ENCODE results near the gene LRP1. TPM values are rescaled to one million over a fixed set of nuclear protein-coding genes. Genes with fewer than 3 reads are reported as not detected.

Gene LRP1
- total RNA-seq, 1 experiment from 2014 or later, result 0.56 TPM

- no peaks in the 10 kb centered on the region for H3K4me1 ChIP-seq (ENCODE audit: low read length)
- no peak for DNase-seq
- no peak overlapping the region for H3K4me2 ChIP-seq (ENCODE audit: low read depth, low read length, poor library complexity, severe bottlenecking)
- no peak overlapping the region for H3K27ac ChIP-seq (ENCODE audit: low read length)
- no peaks in the 10 kb centered on the region for H3K9me3 ChIP-seq (ENCODE audit: low read length)
- H3K9me2 ChIP-seq (replicated peaks; ENCODE audit: insufficient read depth, low read length), result no peaks in the 10 kb centered on the region
- no peak overlapping the region for H3K4me3 ChIP-seq (ENCODE audit: low read length)
- no peaks in the 10 kb centered on the region for H4K20me1 ChIP-seq (ENCODE audit: insufficient read depth, low read depth, low read length)
- H3K36me3 ChIP-seq (ENCODE audit: insufficient read depth, low read length), result no peaks in the 10 kb centered on the region
- H3K79me2 ChIP-seq (ENCODE audit: low read length), result no peaks in the 10 kb centered on the region
- H3K9ac ChIP-seq (ENCODE audit: low read length), result no peak overlapping the region
- H3K27me3 ChIP-seq (ENCODE audit: low read length), result no peaks in the 10 kb centered on the region
- H2AFZ ChIP-seq (ENCODE audit: low read length), result no peak overlapping the region
These were observed 65.5 kb downstream of the LRP1 start for GRCh38 chr12:57193706-57194245.

- H3K36me3 ChIP-seq (ENCODE audit: insufficient read depth, low read length), result no peaks in the 10 kb centered on the region
- no peak overlapping the region for H3K4me3 ChIP-seq (ENCODE audit: low read length)
- no peak overlapping the region for H3K4me2 ChIP-seq (ENCODE audit: low read depth, low read length, poor library complexity, severe bottlenecking)
- no peaks in the 10 kb centered on the region for H4K20me1 ChIP-seq (ENCODE audit: insufficient read depth, low read depth, low read length)
- no peak overlapping the region for H3K9ac ChIP-seq (ENCODE audit: low read length)
- no peaks in the 10 kb centered on the region for H3K27me3 ChIP-seq (ENCODE audit: low read length)
- H3K4me1 ChIP-seq (ENCODE audit: low read length), result no peaks in the 10 kb centered on the region
- no peaks in the 10 kb centered on the region for H3K79me2 ChIP-seq (ENCODE audit: low read length)
- DNase-seq, result no peak
- H3K9me3 ChIP-seq (ENCODE audit: low read length), result no peaks in the 10 kb centered on the region
- no peaks in the 10 kb centered on the region for H3K9me2 ChIP-seq (replicated peaks; ENCODE audit: insufficient read depth, low read length)
- H2AFZ ChIP-seq (ENCODE audit: low read length), result no peak overlapping the region
- H3K27ac ChIP-seq (ENCODE audit: low read length), result no peak overlapping the region
These were observed 66.0 kb downstream of the LRP1 start for GRCh38 chr12:57194253-57194652.

- Histone ChIP-seq H3K27ac (ENCODE audit: low read length) (no peak overlapping the region), H2AFZ (ENCODE audit: low read length) (no peak overlapping the region), H3K9ac (ENCODE audit: low read length) (no peak overlapping the region), H3K79me2 (ENCODE audit: low read length) (no peaks in the 10 kb centered on the region), H3K9me2 (replicated peaks; ENCODE audit: insufficient read depth, low read length) (no peaks in the 10 kb centered on the region), H3K27me3 (ENCODE audit: low read length) (no peaks in the 10 kb centered on the region), H3K4me2 (ENCODE audit: low read depth, low read length, poor library complexity, severe bottlenecking) (no peak overlapping the region), H4K20me1 (ENCODE audit: insufficient read depth, low read depth, low read length) (no peaks in the 10 kb centered on the region), H3K9me3 (ENCODE audit: low read length) (no peaks in the 10 kb centered on the region), H3K36me3 (ENCODE audit: insufficient read depth, low read length) (no peaks in the 10 kb centered on the region), H3K4me3 (ENCODE audit: low read length) (no peak overlapping the region), H3K4me1 (ENCODE audit: low read length) (no peaks in the 10 kb centered on the region)
- DNase-seq, result no peak
These were observed 66.9 kb downstream of the LRP1 start for GRCh38 chr12:57195186-57195585.

- Histone ChIP-seq H3K36me3 (ENCODE audit: insufficient read depth, low read length) (no peaks in the 10 kb centered on the region), H4K20me1 (ENCODE audit: insufficient read depth, low read depth, low read length) (no peaks in the 10 kb centered on the region), H3K4me2 (ENCODE audit: low read depth, low read length, poor library complexity, severe bottlenecking) (no peak overlapping the region), H3K4me3 (ENCODE audit: low read length) (no peak overlapping the region), H3K9me3 (ENCODE audit: low read length) (no peaks in the 10 kb centered on the region), H3K79me2 (ENCODE audit: low read length) (no peaks in the 10 kb centered on the region), H3K9me2 (replicated peaks; ENCODE audit: insufficient read depth, low read length) (no peaks in the 10 kb centered on the region), H2AFZ (ENCODE audit: low read length) (no peak overlapping the region), H3K9ac (ENCODE audit: low read length) (no peak overlapping the region), H3K4me1 (ENCODE audit: low read length) (no peaks in the 10 kb centered on the region), H3K27ac (ENCODE audit: low read length) (no peak overlapping the region), H3K27me3 (ENCODE audit: low read length) (no peaks in the 10 kb centered on the region)
- no peak for DNase-seq
These were observed 67.5 kb downstream of the LRP1 start for GRCh38 chr12:57195611-57196371.

- Histone ChIP-seq H3K9me2 (replicated peaks; ENCODE audit: insufficient read depth, low read length) (no peaks in the 10 kb centered on the region), H3K4me3 (ENCODE audit: low read length) (no peak overlapping the region), H2AFZ (ENCODE audit: low read length) (no peak overlapping the region), H3K27ac (ENCODE audit: low read length) (no peak overlapping the region), H3K9me3 (ENCODE audit: low read length) (no peaks in the 10 kb centered on the region), H3K36me3 (ENCODE audit: insufficient read depth, low read length) (no peaks in the 10 kb centered on the region), H3K27me3 (ENCODE audit: low read length) (no peaks in the 10 kb centered on the region), H3K9ac (ENCODE audit: low read length) (no peak overlapping the region), H3K4me2 (ENCODE audit: low read depth, low read length, poor library complexity, severe bottlenecking) (no peak overlapping the region), H3K4me1 (ENCODE audit: low read length) (no peaks in the 10 kb centered on the region), H4K20me1 (ENCODE audit: insufficient read depth, low read depth, low read length) (no peaks in the 10 kb centered on the region), H3K79me2 (ENCODE audit: low read length) (no peaks in the 10 kb centered on the region)
- DNase-seq, result no peak
These were observed 68.2 kb downstream of the LRP1 start for GRCh38 chr12:57196439-57196838.

- Histone ChIP-seq H4K20me1 (ENCODE audit: insufficient read depth, low read depth, low read length) (no peaks in the 10 kb centered on the region), H3K4me1 (ENCODE audit: low read length) (no peaks in the 10 kb centered on the region), H2AFZ (ENCODE audit: low read length) (no peak overlapping the region), H3K27ac (ENCODE audit: low read length) (no peak overlapping the region), H3K36me3 (ENCODE audit: insufficient read depth, low read length) (no peaks in the 10 kb centered on the region), H3K9me2 (replicated peaks; ENCODE audit: insufficient read depth, low read length) (no peaks in the 10 kb centered on the region), H3K27me3 (ENCODE audit: low read length) (no peaks in the 10 kb centered on the region), H3K79me2 (ENCODE audit: low read length) (no peaks in the 10 kb centered on the region), H3K9me3 (ENCODE audit: low read length) (no peaks in the 10 kb centered on the region), H3K9ac (ENCODE audit: low read length) (no peak overlapping the region), H3K4me3 (ENCODE audit: low read length) (no peak overlapping the region), H3K4me2 (ENCODE audit: low read depth, low read length, poor library complexity, severe bottlenecking) (no peak overlapping the region)
- no peak for DNase-seq
These were observed 68.7 kb downstream of the LRP1 start for GRCh38 chr12:57196956-57197355.

GRCh38 chr12:57198329-57198728 lies 70.0 kb downstream of the LRP1 start:
- no peaks in the 10 kb centered on the region for H3K79me2 ChIP-seq (ENCODE audit: low read length)
- H3K9me3 ChIP-seq (ENCODE audit: low read length), result no peaks in the 10 kb centered on the region
- H3K27me3 ChIP-seq (ENCODE audit: low read length), result no peaks in the 10 kb centered on the region
- H2AFZ ChIP-seq (ENCODE audit: low read length), result no peak overlapping the region
- no peak for DNase-seq
- H3K4me3 ChIP-seq (ENCODE audit: low read length), result no peak overlapping the region
- H3K27ac ChIP-seq (ENCODE audit: low read length), result no peak overlapping the region
- H3K36me3 ChIP-seq (ENCODE audit: insufficient read depth, low read length), result no peaks in the 10 kb centered on the region
- no peaks in the 10 kb centered on the region for H3K4me1 ChIP-seq (ENCODE audit: low read length)
- no peak overlapping the region for H3K9ac ChIP-seq (ENCODE audit: low read length)
- no peaks in the 10 kb centered on the region for H4K20me1 ChIP-seq (ENCODE audit: insufficient read depth, low read depth, low read length)
- no peaks in the 10 kb centered on the region for H3K9me2 ChIP-seq (replicated peaks; ENCODE audit: insufficient read depth, low read length)
- H3K4me2 ChIP-seq (ENCODE audit: low read depth, low read length, poor library complexity, severe bottlenecking), result no peak overlapping the region

- no peak for DNase-seq
- Histone ChIP-seq H3K9me3 (ENCODE audit: low read length) (no peaks in the 10 kb centered on the region), H3K4me1 (ENCODE audit: low read length) (no peaks in the 10 kb centered on the region), H3K79me2 (ENCODE audit: low read length) (no peaks in the 10 kb centered on the region), H3K4me3 (ENCODE audit: low read length) (no peak overlapping the region), H3K9me2 (replicated peaks; ENCODE audit: insufficient read depth, low read length) (no peaks in the 10 kb centered on the region), H3K27me3 (ENCODE audit: low read length) (no peaks in the 10 kb centered on the region), H3K36me3 (ENCODE audit: insufficient read depth, low read length) (no peaks in the 10 kb centered on the region), H3K4me2 (ENCODE audit: low read depth, low read length, poor library complexity, severe bottlenecking) (no peak overlapping the region), H3K27ac (ENCODE audit: low read length) (no peak overlapping the region), H3K9ac (ENCODE audit: low read length) (no peak overlapping the region), H2AFZ (ENCODE audit: low read length) (no peak overlapping the region), H4K20me1 (ENCODE audit: insufficient read depth, low read depth, low read length) (no peaks in the 10 kb centered on the region)
These were observed 70.9 kb downstream of the LRP1 start for GRCh38 chr12:57199191-57199590.
